Measurements from ENCODE around the gene AK1. TPM values are rescaled to one million over a fixed set of nuclear protein-coding genes. Genes with fewer than 3 reads are reported as not detected.
A peak's percentile ranks its signal among the peaks of the same experiment; 100 is the strongest.

The AK1 gene
- total and polyA plus RNA-seq, 10 of the 15 experiments (the other 5 are each of a cell fraction or from before 2014, with no cell fraction given) = 0.23 to 3.1 (median 1.8) TPM

- no peak overlapping the region for H3K27ac ChIP-seq (ENCODE audit: control insufficient read depth, insufficient read depth)
- H3K27me3 ChIP-seq (replicated peaks in 1 of 2; ENCODE audit: control insufficient read depth in 2 of 2, insufficient read depth in 2 of 2, low read length in 1 of 2) = no peaks in the 10 kb centered on the region
- ATAC-seq (peak; percentile 63), DNase-seq (ENCODE audit: low read depth, low spot score) (no peak), FAIRE-seq (no peak)
- H3K4me2 ChIP-seq (ENCODE audit: control insufficient read depth, insufficient read depth) = peak overlapping the region; percentile 79
- RAD21 ChIA-PET (ENCODE audit: unreplicated experiment) = interaction anchor here (0.6 to 10.1 kb wide), 5 partner anchors 9 to 162 kb away, joined by 3 to 92 read pairs (median 3); partner anchors contain the start of genes ST6GALNAC4 and TOR2A
- in situ Hi-C loops (cut with MboI) (no loop called here), intact Hi-C loops (cut with micrococcal nuclease; ENCODE audit: unreplicated experiment) (no loop called here)
- TF ChIP-seq NR2F1 (conservative IDR thresholded peaks at IDR 0.05) = peak; percentile 56; the same call in 1 of the 2 replicates
- TF ChIP-seq PAX5 (IDR thresholded peaks at IDR 0.05; ENCODE audit: borderline replicate concordance, low read depth, low read length) = no peak
- TF ChIP-seq SPI1 (IDR thresholded peaks at IDR 0.05; ENCODE audit: borderline replicate concordance, insufficient read depth, low read depth, low read length) = peak; percentile 18; the same call in 1 of the 2 replicates
- no TSS peak for BruUV-seq (replicated peaks)
- H3K79me2 ChIP-seq (ENCODE audit: control insufficient read depth, insufficient read depth, low read length) = peaks cover 5% of the 10 kb centered on the region
- peak overlapping the region; percentile 60; the same call in 1 of the 2 replicates for H3K4me3 ChIP-seq
- H3K9me3 ChIP-seq (replicated peaks; ENCODE audit: control insufficient read depth, insufficient read depth, low read length) = peaks cover 15% of the 10 kb centered on the region; the same call in 2 of the 3 replicates
- H4K20me1 ChIP-seq (ENCODE audit: control insufficient read depth, insufficient read depth) = no peaks in the 10 kb centered on the region
- CTCF ChIA-PET = interaction anchor here (0.9 to 4.5 kb wide), 3 partner anchors 24 to 186 kb away, joined by 3 to 24 read pairs (median 5); partner anchors contain the start of gene TOR2A
- H3K9ac ChIP-seq (ENCODE audit: control insufficient read depth, insufficient read depth, low read length) = no peak overlapping the region
- no peak overlapping the region; the same call in 1 of the 2 replicates for H2AFZ ChIP-seq (ENCODE audit: control insufficient read depth, low read depth, low read length)
- H3K4me1 ChIP-seq (ENCODE audit: control insufficient read depth, insufficient read depth, low read length) = peaks cover 34% of the 10 kb centered on the region
- H3K36me3 ChIP-seq (ENCODE audit: control insufficient read depth in 2 of 2, insufficient read depth in 2 of 2, low read length in 1 of 2) = peaks cover 11 to 13% of the 10 kb centered on the region in 2 experiments; a peak in 3 of 4 replicates
- POLR2A ChIA-PET = interaction anchor here (0.6 to 11.0 kb wide), 3 partner anchors 9 to 121 kb away, joined by 3 to 166 read pairs (median 3); partner anchors contain the start of gene ST6GALNAC4
- SMC1A ChIA-PET (ENCODE audit: uncharacterized antibody, unreplicated experiment) = interaction anchor here (0.7 to 1.2 kb wide), 2 partner anchors 23 to 86 kb away, joined by 3 read pairs; no protein-coding TSS in a partner anchor
- 18% methylated on average over 13 of the region's 19 CpGs for WGBS (ENCODE audit: insufficient coverage, insufficient replicate concordance, low lambda C conversion rate, missing lambda C conversion rate)
Observed at GRCh38 chr9:127897193-127897692, 19.8 kb upstream of the AK1 start.

- no peak overlapping the region for H3K4me2 ChIP-seq (ENCODE audit: control insufficient read depth, insufficient read depth)
- DNase-seq (ENCODE audit: low read depth, low spot score) (no peak), ATAC-seq (no peak), FAIRE-seq (no peak)
- no TSS peak for BruUV-seq (replicated peaks)
- in situ Hi-C loops (cut with MboI) (no loop called here), intact Hi-C loops (cut with micrococcal nuclease; ENCODE audit: unreplicated experiment) (no loop called here)
- RAD21 ChIA-PET (ENCODE audit: unreplicated experiment) = interaction anchor here (0.6 to 10.1 kb wide), 4 partner anchors 10 to 162 kb away, joined by 3 to 92 read pairs (median 3); partner anchors contain the start of genes ST6GALNAC4 and TOR2A
- no peak for TF ChIP-seq MYC (IDR thresholded peaks at IDR 0.05; ENCODE audit: insufficient read depth, insufficient read length, insufficient replicate concordance, low read length, severe bottlenecking)
- TF ChIP-seq TBL1XR1 (IDR thresholded peaks at IDR 0.05; ENCODE audit: low read depth, low read length) = 0 out of 2 replicates have a peak, but pooled peaks have one; percentile 3
- CTCF ChIA-PET = interaction anchor here (1.1 to 4.5 kb wide), 2 partner anchors 25 to 161 kb away, joined by 5 to 24 read pairs; partner anchors contain the start of gene TOR2A
- H3K27me3 ChIP-seq (replicated peaks in 1 of 2; ENCODE audit: control insufficient read depth in 2 of 2, insufficient read depth in 2 of 2, low read length in 1 of 2) = no peaks in the 10 kb centered on the region
- no peak overlapping the region for H3K9ac ChIP-seq (ENCODE audit: control insufficient read depth, insufficient read depth, low read length)
- H3K27ac ChIP-seq (ENCODE audit: control insufficient read depth, insufficient read depth) = no peak overlapping the region
- H3K36me3 ChIP-seq (ENCODE audit: control insufficient read depth in 2 of 2, insufficient read depth in 2 of 2, low read length in 1 of 2) = peaks cover 11 to 13% of the 10 kb centered on the region in 2 experiments; a peak in 3 of 4 replicates
- SMC1A ChIA-PET (ENCODE audit: uncharacterized antibody, unreplicated experiment) = interaction anchor here (0.7 to 1.2 kb wide), 2 partner anchors 24 to 85 kb away, joined by 3 read pairs; no protein-coding TSS in a partner anchor
- peaks cover 27% of the 10 kb centered on the region for H3K4me1 ChIP-seq (ENCODE audit: control insufficient read depth, insufficient read depth, low read length)
- POLR2A ChIA-PET = interaction anchor here (0.5 to 11.0 kb wide), 4 partner anchors 10 to 441 kb away, joined by 3 to 166 read pairs (median 3); partner anchors contain the start of gene ST6GALNAC4
- no peak overlapping the region for H3K4me3 ChIP-seq
- H3K79me2 ChIP-seq (ENCODE audit: control insufficient read depth, insufficient read depth, low read length) = peaks cover 5% of the 10 kb centered on the region
- no peaks in the 10 kb centered on the region for H4K20me1 ChIP-seq (ENCODE audit: control insufficient read depth, insufficient read depth)
- peaks cover 15% of the 10 kb centered on the region; the same call in 2 of the 3 replicates for H3K9me3 ChIP-seq (replicated peaks; ENCODE audit: control insufficient read depth, insufficient read depth, low read length)
- no peak overlapping the region; the same call in 1 of the 2 replicates for H2AFZ ChIP-seq (ENCODE audit: control insufficient read depth, low read depth, low read length)
- 83% methylated on average over 16 of the region's 16 CpGs for WGBS (ENCODE audit: insufficient coverage, insufficient replicate concordance, low lambda C conversion rate, missing lambda C conversion rate)
Observed at GRCh38 chr9:127896395-127897192, 19.1 kb upstream of the AK1 start.

Data from GM12878 (cell line).